Astrocyte of the cerebellum (primary cell): Measurements from ENCODE around the gene UBL3.

Experiments
- DNase-seq: peaks from one replicate; pipeline ENCODE4 v3.0.0-alpha.2; 2011; ENCODE audit warnings: low read depth
- H3K4me3 ChIP-seq: 2 replicates; pipeline ENCODE4 v1.5.1; 2011; ENCODE audit warnings: mild to moderate bottlenecking, low read depth, low read length, moderate library complexity
- in situ Hi-C: cut with HindIII; loops from 2 replicates; pipeline ENCODE4 v1.10.0; 2017; ENCODE audit warnings: low sequenced_read_pairs
- TF ChIP-seq, protein P1 (sequence below): IDR thresholded peaks from 2 replicates; pipeline ENCODE4 v1.5.1; 2012; ENCODE audit warnings: low read length, low read depth, moderate library complexity, mild to moderate bottlenecking; ENCODE audit errors: missing control alignments

Gene UBL3

DNA sequence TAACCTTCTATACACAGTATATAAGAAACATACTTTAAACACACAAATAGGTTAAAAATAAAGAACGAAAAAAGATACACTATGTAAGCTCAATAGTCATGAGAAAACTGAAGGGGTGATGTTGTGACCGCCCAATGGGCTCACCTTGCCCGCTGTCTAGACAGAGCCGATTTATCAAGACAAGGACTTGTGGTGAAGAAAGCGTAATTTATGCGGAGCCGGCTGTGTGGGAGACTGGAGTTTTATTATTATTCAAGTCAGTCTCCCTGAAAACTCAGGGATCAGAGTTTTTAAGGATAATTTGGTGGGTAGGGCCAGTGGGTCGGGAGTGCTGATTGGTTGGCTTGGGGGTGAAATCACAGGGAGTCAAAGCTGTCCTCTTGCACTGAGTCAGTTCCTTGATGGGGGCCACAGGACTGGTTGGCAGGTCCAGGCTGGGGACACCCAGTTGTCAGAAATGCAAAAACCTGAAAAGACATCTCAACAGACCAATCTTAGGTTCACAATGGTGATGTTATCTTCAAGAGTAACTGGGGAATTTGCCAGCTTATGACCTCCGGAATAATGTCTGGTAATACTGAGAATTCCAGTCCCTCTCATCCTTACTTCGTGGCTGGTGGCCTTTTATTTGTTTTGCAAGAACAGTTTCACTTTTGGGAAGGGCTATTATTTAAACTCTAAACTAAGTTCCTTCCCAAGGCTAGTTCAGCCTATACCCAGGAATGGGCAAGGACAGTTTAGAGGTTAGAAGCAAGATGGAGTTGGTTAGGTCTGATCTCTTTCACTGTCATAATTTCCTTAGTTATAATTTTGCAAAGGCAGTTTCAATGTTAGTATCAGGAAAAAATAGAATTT, 96.6 kb downstream of the UBL3 start:
- no peak for DNase-seq
- in situ Hi-C loops, result loop anchor here (10.0 kb wide), 1 partner anchor 361 kb away; no protein-coding TSS in a partner anchor
- TF ChIP-seq, protein P1, sequence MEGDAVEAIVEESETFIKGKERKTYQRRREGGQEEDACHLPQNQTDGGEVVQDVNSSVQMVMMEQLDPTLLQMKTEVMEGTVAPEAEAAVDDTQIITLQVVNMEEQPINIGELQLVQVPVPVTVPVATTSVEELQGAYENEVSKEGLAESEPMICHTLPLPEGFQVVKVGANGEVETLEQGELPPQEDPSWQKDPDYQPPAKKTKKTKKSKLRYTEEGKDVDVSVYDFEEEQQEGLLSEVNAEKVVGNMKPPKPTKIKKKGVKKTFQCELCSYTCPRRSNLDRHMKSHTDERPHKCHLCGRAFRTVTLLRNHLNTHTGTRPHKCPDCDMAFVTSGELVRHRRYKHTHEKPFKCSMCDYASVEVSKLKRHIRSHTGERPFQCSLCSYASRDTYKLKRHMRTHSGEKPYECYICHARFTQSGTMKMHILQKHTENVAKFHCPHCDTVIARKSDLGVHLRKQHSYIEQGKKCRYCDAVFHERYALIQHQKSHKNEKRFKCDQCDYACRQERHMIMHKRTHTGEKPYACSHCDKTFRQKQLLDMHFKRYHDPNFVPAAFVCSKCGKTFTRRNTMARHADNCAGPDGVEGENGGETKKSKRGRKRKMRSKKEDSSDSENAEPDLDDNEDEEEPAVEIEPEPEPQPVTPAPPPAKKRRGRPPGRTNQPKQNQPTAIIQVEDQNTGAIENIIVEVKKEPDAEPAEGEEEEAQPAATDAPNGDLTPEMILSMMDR, result no peak
- no peak overlapping the region for H3K4me3 ChIP-seq

GRCh38 chr13:29752175-29752574, 98.2 kb downstream of the UBL3 start:
- no peak for DNase-seq
- TF ChIP-seq, protein P1, result no peak
- in situ Hi-C loops, result loop anchor here (10.0 kb wide), 1 partner anchor 363 kb away; no protein-coding TSS in a partner anchor
- H3K4me3 ChIP-seq, result no peak overlapping the region

DNA sequence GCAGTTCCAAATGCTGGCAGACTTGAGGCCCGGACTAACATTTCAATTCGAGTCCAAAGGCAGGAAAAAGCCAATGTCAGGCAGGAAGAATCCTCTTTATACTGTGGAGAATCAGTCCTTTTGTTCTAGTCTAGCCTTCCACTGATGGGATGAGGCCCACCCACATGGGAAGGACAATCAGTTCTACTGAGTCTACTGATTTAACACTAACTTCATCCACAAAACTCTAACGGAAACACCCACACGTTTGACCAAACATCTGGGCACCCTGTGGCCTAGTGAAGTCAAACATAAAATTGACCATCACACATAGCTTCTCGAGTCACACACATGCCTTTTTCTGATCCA, 100.3 kb downstream of the UBL3 start:
- no peak overlapping the region for H3K4me3 ChIP-seq
- in situ Hi-C loops, result loop anchor here (10.0 kb wide), 1 partner anchor 365 kb away; no protein-coding TSS in a partner anchor
- no peak for DNase-seq
- TF ChIP-seq, protein P1, result no peak

- in situ Hi-C loops, result loop anchor here (10.0 kb wide), 1 partner anchor 365 kb away; no protein-coding TSS in a partner anchor
- DNase-seq, result no peak
- H3K4me3 ChIP-seq, result no peak overlapping the region
- TF ChIP-seq, protein P1, result no peak
Observed at GRCh38 chr13:29749401-29750182, 100.8 kb downstream of the UBL3 start.

GRCh38 chr13:29748097-29748496, 102.3 kb downstream of the UBL3 start:
- H3K4me3 ChIP-seq, result no peak overlapping the region
- in situ Hi-C loops, result no loop called here
- no peak for DNase-seq
- TF ChIP-seq, protein P1, result no peak

DNA sequence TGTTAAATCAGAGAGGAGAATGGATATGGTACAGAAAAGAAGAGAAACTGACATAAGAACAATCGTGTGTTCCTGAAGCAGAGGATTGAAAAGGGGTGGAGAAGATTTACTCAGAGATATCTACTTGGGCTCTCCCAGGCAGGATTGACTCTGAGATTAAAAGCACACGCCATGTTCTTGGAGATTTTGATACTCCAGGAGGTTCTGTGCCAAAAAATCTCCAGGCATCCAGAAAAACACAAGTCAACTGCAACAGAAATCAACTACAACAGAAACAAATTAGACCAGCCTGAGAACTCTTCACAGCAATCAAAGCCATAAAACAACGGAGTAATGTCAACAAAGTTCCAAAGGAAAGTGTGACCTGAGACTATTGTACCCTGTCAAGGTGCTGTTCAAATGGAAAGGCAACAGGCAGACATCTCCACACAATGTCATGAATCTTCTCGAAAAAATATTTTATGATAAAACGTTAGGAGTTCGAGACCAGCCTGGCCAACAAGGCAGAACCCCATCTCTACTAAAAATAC, 104.2 kb downstream of the UBL3 start:
- no peak overlapping the region for H3K4me3 ChIP-seq
- in situ Hi-C loops, result no loop called here
- TF ChIP-seq, protein P1, result no peak
- no peak for DNase-seq
